Measurements from ENCODE around the gene HIRA.
A peak's percentile ranks its signal among the peaks of the same experiment; 100 is the strongest.
"Not testable (repeated sequence)": the region's sequence is repeated elsewhere in the genome, so short reads cannot be mapped to it uniquely, and the experiment has no call there.

Gene HIRA

GRCh38 chr22:19451570-19451969, 20.0 kb upstream of the HIRA start:
- Histone ChIP-seq H3K4me3 (ENCODE audit: low read depth, low read length) (no peak overlapping the region), H3K4me1 (ENCODE audit: control insufficient read depth, insufficient read depth, low read length, unreplicated experiment) (peaks cover 13% of the 10 kb centered on the region), H3K36me3 (ENCODE audit: insufficient read depth, low read length) (peaks cover 12% of the 10 kb centered on the region; the same call in 1 of the 2 replicates), H3K27ac (ENCODE audit: low read depth, low read length) (no peak overlapping the region), H3K27me3 (ENCODE audit: insufficient read depth, low read length) (no peaks in the 10 kb centered on the region), H2AFZ (ENCODE audit: low read length, unreplicated experiment) (no peak overlapping the region), H3K79me2 (ENCODE audit: control insufficient read depth, insufficient read depth, low read length, unreplicated experiment) (peaks cover 5% of the 10 kb centered on the region)

- Histone ChIP-seq H3K27me3 (ENCODE audit: insufficient read depth, low read length) (no peaks in the 10 kb centered on the region), H3K4me3 (ENCODE audit: low read depth, low read length) (no peak overlapping the region), H3K4me1 (ENCODE audit: control insufficient read depth, insufficient read depth, low read length, unreplicated experiment) (peaks cover 7% of the 10 kb centered on the region), H3K27ac (ENCODE audit: low read depth, low read length) (no peak overlapping the region), H3K36me3 (ENCODE audit: insufficient read depth, low read length) (peaks cover 12% of the 10 kb centered on the region; the same call in 1 of the 2 replicates), H2AFZ (ENCODE audit: low read length, unreplicated experiment) (no peak overlapping the region), H3K79me2 (ENCODE audit: control insufficient read depth, insufficient read depth, low read length, unreplicated experiment) (peaks cover 11% of the 10 kb centered on the region)
Observed at GRCh38 chr22:19450363-19451175, 19.0 kb upstream of the HIRA start.

- Histone ChIP-seq H3K36me3 (ENCODE audit: insufficient read depth, low read length) (peaks cover 7% of the 10 kb centered on the region; the same call in 1 of the 2 replicates), H3K27me3 (ENCODE audit: insufficient read depth, low read length) (no peaks in the 10 kb centered on the region), H3K79me2 (ENCODE audit: control insufficient read depth, insufficient read depth, low read length, unreplicated experiment) (peaks cover 17% of the 10 kb centered on the region), H2AFZ (ENCODE audit: low read length, unreplicated experiment) (no peak overlapping the region), H3K4me3 (ENCODE audit: low read depth, low read length) (no peak overlapping the region), H3K27ac (ENCODE audit: low read depth, low read length) (no peak overlapping the region), H3K4me1 (ENCODE audit: control insufficient read depth, insufficient read depth, low read length, unreplicated experiment) (no peaks in the 10 kb centered on the region)
Observed at GRCh38 chr22:19449422-19449767, 17.9 kb upstream of the HIRA start.

GRCh38 chr22:19448739-19449421, 17.3 kb upstream of the HIRA start:
- H3K4me1 ChIP-seq (ENCODE audit: control insufficient read depth, insufficient read depth, low read length, unreplicated experiment) = no peaks in the 10 kb centered on the region
- no peaks in the 10 kb centered on the region for H3K27me3 ChIP-seq (ENCODE audit: insufficient read depth, low read length)
- H3K27ac ChIP-seq (ENCODE audit: low read depth, low read length) = no peak overlapping the region
- no peak overlapping the region for H2AFZ ChIP-seq (ENCODE audit: low read length, unreplicated experiment)
- H3K79me2 ChIP-seq (ENCODE audit: control insufficient read depth, insufficient read depth, low read length, unreplicated experiment) = peaks cover 18% of the 10 kb centered on the region
- H3K4me3 ChIP-seq (ENCODE audit: low read depth, low read length) = no peak overlapping the region
- peaks cover 7% of the 10 kb centered on the region; the same call in 1 of the 2 replicates for H3K36me3 ChIP-seq (ENCODE audit: insufficient read depth, low read length)

GRCh38 chr22:19448076-19448607, 16.6 kb upstream of the HIRA start:
- Histone ChIP-seq H3K4me3 (ENCODE audit: low read depth, low read length) (peak overlapping the region; percentile 78), H3K27ac (ENCODE audit: low read depth, low read length) (peak overlapping the region; percentile 49; the same call in 1 of the 2 replicates), H3K4me1 (ENCODE audit: control insufficient read depth, insufficient read depth, low read length, unreplicated experiment) (no peaks in the 10 kb centered on the region), H3K36me3 (ENCODE audit: insufficient read depth, low read length) (peaks cover 7% of the 10 kb centered on the region; the same call in 1 of the 2 replicates), H3K27me3 (ENCODE audit: insufficient read depth, low read length) (no peaks in the 10 kb centered on the region), H3K79me2 (ENCODE audit: control insufficient read depth, insufficient read depth, low read length, unreplicated experiment) (peaks cover 20% of the 10 kb centered on the region), H2AFZ (ENCODE audit: low read length, unreplicated experiment) (peak overlapping the region; percentile 58)

GRCh38 chr22:19447330-19448075, 16.0 kb upstream of the HIRA start, which contains the start of gene C22orf39:
C22orf39 (minus strand) TSS chr22:19447711; CDS start chr22:19447688, 23 bp downstream.
- H3K4me3 ChIP-seq (ENCODE audit: low read depth, low read length) = peak within 1 kb of the TSS; percentile 78
- peak within 1 kb of the TSS; percentile 58 for H2AFZ ChIP-seq (ENCODE audit: low read length, unreplicated experiment)
- H3K27me3 ChIP-seq (ENCODE audit: insufficient read depth, low read length) = no peaks in the 10 kb centered on the region
- H3K27ac ChIP-seq (ENCODE audit: low read depth, low read length) = peak within 1 kb of the TSS; percentile 49; the same call in 1 of the 2 replicates
- peaks cover 20% of the 10 kb centered on the region for H3K79me2 ChIP-seq (ENCODE audit: control insufficient read depth, insufficient read depth, low read length, unreplicated experiment)
- H3K36me3 ChIP-seq (ENCODE audit: insufficient read depth, low read length) = peaks cover 3% of the 10 kb centered on the region; the same call in 1 of the 2 replicates
- no peaks in the 10 kb centered on the region for H3K4me1 ChIP-seq (ENCODE audit: control insufficient read depth, insufficient read depth, low read length, unreplicated experiment)

- H3K27me3 ChIP-seq (ENCODE audit: insufficient read depth, low read length) = no peaks in the 10 kb centered on the region
- H3K4me3 ChIP-seq (ENCODE audit: low read depth, low read length) = peak overlapping the region; percentile 78
- no peak overlapping the region for H3K27ac ChIP-seq (ENCODE audit: low read depth, low read length)
- H3K4me1 ChIP-seq (ENCODE audit: control insufficient read depth, insufficient read depth, low read length, unreplicated experiment) = no peaks in the 10 kb centered on the region
- H3K36me3 ChIP-seq (ENCODE audit: insufficient read depth, low read length) = peaks cover 3% of the 10 kb centered on the region; the same call in 1 of the 2 replicates
- peaks cover 23% of the 10 kb centered on the region for H3K79me2 ChIP-seq (ENCODE audit: control insufficient read depth, insufficient read depth, low read length, unreplicated experiment)
- H2AFZ ChIP-seq (ENCODE audit: low read length, unreplicated experiment) = peak overlapping the region; percentile 44
Observed at GRCh38 chr22:19446603-19447329, 15.2 kb upstream of the HIRA start.

GRCh38 chr22:19445279-19445982, 13.9 kb upstream of the HIRA start:
- not testable (repeated sequence) for H3K27ac ChIP-seq (ENCODE audit: low read depth, low read length); H3K4me1 ChIP-seq (ENCODE audit: control insufficient read depth, insufficient read depth, low read length, unreplicated experiment); H2AFZ ChIP-seq (ENCODE audit: low read length, unreplicated experiment); H3K27me3 ChIP-seq (ENCODE audit: insufficient read depth, low read length); H3K4me3 ChIP-seq (ENCODE audit: low read depth, low read length); H3K36me3 ChIP-seq (ENCODE audit: insufficient read depth, low read length)
- peaks cover 23% of the 10 kb centered on the region for H3K79me2 ChIP-seq (ENCODE audit: control insufficient read depth, insufficient read depth, low read length, unreplicated experiment)

GRCh38 chr22:19443544-19444211, 12.1 kb upstream of the HIRA start:
- H3K27ac ChIP-seq (ENCODE audit: low read depth, low read length) = no peak overlapping the region
- no peak overlapping the region for H2AFZ ChIP-seq (ENCODE audit: low read length, unreplicated experiment)
- peaks cover 23% of the 10 kb centered on the region for H3K79me2 ChIP-seq (ENCODE audit: control insufficient read depth, insufficient read depth, low read length, unreplicated experiment)
- H3K36me3 ChIP-seq (ENCODE audit: insufficient read depth, low read length) = no peaks in the 10 kb centered on the region
- H3K4me1 ChIP-seq (ENCODE audit: control insufficient read depth, insufficient read depth, low read length, unreplicated experiment) = no peaks in the 10 kb centered on the region
- H3K4me3 ChIP-seq (ENCODE audit: low read depth, low read length) = no peak overlapping the region
- no peaks in the 10 kb centered on the region for H3K27me3 ChIP-seq (ENCODE audit: insufficient read depth, low read length)

All from ACC112 (cell line).